Fibroblast of skin of left biceps (primary cell): ENCODE data around the gene DDX27.
"Not testable (repeated sequence)": the region's sequence is repeated elsewhere in the genome, so short reads cannot be mapped to it uniquely, and the experiment has no call there.

Source experiments
- DNase-seq, 2 experiments: peaks; one replicate each; pipeline ENCODE4 v3.0.0-alpha.2; 2013; ENCODE audit warnings: low read depth in 2 of 2

The DDX27 gene

GRCh38 chr20:49203011-49203410 is 16.2 kb upstream of the DDX27 start:
- DNase-seq, result no peak

- no peak for DNase-seq
Measured at GRCh38 chr20:49203746-49204145, 15.5 kb upstream of the DDX27 start.

- DNase-seq, result no peak
Measured at GRCh38 chr20:49207076-49207475, 12.1 kb upstream of the DDX27 start.

- no peak for DNase-seq
Measured at GRCh38 chr20:49210101-49210756, 9.0 kb upstream of the DDX27 start.

GRCh38 chr20:49210757-49211110 is 8.5 kb upstream of the DDX27 start:
- DNase-seq, result no peak

GRCh38 chr20:49214571-49214970 is 4.6 kb upstream of the DDX27 start:
- DNase-seq, result no peak

- no peak for DNase-seq
Measured at GRCh38 chr20:49215232-49215631, 4.0 kb upstream of the DDX27 start.

GRCh38 chr20:49216991-49217578 is 2.1 kb upstream of the DDX27 start:
- peak; percentile 61 to 71 for DNase-seq

- DNase-seq, result not testable (repeated sequence)
Measured at GRCh38 chr20:49218739-49219090, 501 bp upstream of the DDX27 start.

- no peak for DNase-seq
Measured at GRCh38 chr20:49219924-49220831, 962 bp downstream of the DDX27 start.

GRCh38 chr20:49225896-49226295 is 6.7 kb downstream of the DDX27 start:
- DNase-seq, result no peak

GRCh38 chr20:49228676-49229075 is 9.5 kb downstream of the DDX27 start:
- no peak for DNase-seq

- no peak for DNase-seq
Measured at GRCh38 chr20:49229381-49229780, 10.2 kb downstream of the DDX27 start.

GRCh38 chr20:49230021-49230420 is 10.8 kb downstream of the DDX27 start:
- no peak for DNase-seq

GRCh38 chr20:49230561-49231133 is 11.4 kb downstream of the DDX27 start:
- no peak for DNase-seq

- DNase-seq, result no peak
Measured at GRCh38 chr20:49231471-49231870, 12.3 kb downstream of the DDX27 start.

- no peak for DNase-seq
Measured at GRCh38 chr20:49233226-49233625, 14.0 kb downstream of the DDX27 start.

GRCh38 chr20:49234831-49235230 is 15.6 kb downstream of the DDX27 start:
- no peak for DNase-seq

- no peak for DNase-seq
Measured at GRCh38 chr20:49236301-49236700, 17.1 kb downstream of the DDX27 start.

GRCh38 chr20:49237531-49237930 is 18.3 kb downstream of the DDX27 start:
- DNase-seq, result no peak

GRCh38 chr20:49245921-49246740 is 26.9 kb downstream of the DDX27 start:
- DNase-seq, result no peak
